SK-N-SH treated with all-trans-retinoic acid at 6 μM for 48 hours (cell line): ENCODE results near the gene COBL.
"Not testable (repeated sequence)": the region's sequence is repeated elsewhere in the genome, so short reads cannot be mapped to it uniquely, and the experiment has no call there.

ENCODE experiments used
- ATAC-seq: fragments of 200-7000 bp; cut with Tn5 transposase; 3 replicates; pipeline ENCODE4 v1.9.1; 2020; ENCODE audit warnings: mild to moderate bottlenecking, moderate library complexity
- ARNTL ChIP-seq: fragments of 450-650 bp; formaldehyde crosslinking; IDR thresholded peaks from 2 replicates; pipeline ENCODE4 v1.5.0; 2020; ENCODE audit warnings: low read depth, mild to moderate bottlenecking, moderate library complexity, borderline replicate concordance
- CSDC2 ChIP-seq: fragments of 250-450 bp; sonication (Bioruptor Pico); IDR thresholded peaks from 2 replicates; pipeline ENCODE4 v1.5.0; 2020; ENCODE audit warnings: mild to moderate bottlenecking, moderate library complexity
- ESRRG ChIP-seq: fragments of 250-450 bp; sonication (Bioruptor Pico); IDR thresholded peaks from 2 replicates; pipeline ENCODE4 v1.6.1; 2021; ENCODE audit warnings: mild to moderate bottlenecking
- ISL1 ChIP-seq: fragments of 250-450 bp; sonication (Bioruptor Pico); IDR thresholded peaks from 2 replicates; pipeline ENCODE4 v2.1.2; 2022; ENCODE audit warnings: mild to moderate bottlenecking, moderate library complexity
- OSR1 ChIP-seq: fragments of 250-450 bp; sonication (Bioruptor Pico); IDR thresholded peaks from 2 replicates; pipeline ENCODE4 v1.8.0; 2022; ENCODE audit warnings: moderate library complexity, mild to moderate bottlenecking, inconsistent platforms
- PPARA ChIP-seq: fragments of 250-450 bp; sonication (Bioruptor Pico); IDR thresholded peaks from 2 replicates; pipeline ENCODE4 v1.5.0; 2020; ENCODE audit warnings: mild to moderate bottlenecking, borderline replicate concordance
- RARB ChIP-seq: fragments of 250-450 bp; sonication (Bioruptor Pico); IDR thresholded peaks from 2 replicates; pipeline ENCODE4 v1.8.0; 2021; ENCODE audit warnings: mild to moderate bottlenecking, moderate library complexity
- SNAI2 ChIP-seq: fragments of 250-450 bp; sonication (Bioruptor Pico); IDR thresholded peaks from 2 replicates; pipeline ENCODE4 v1.5.0; 2020; ENCODE audit warnings: mild to moderate bottlenecking, moderate library complexity
- TCF4 ChIP-seq: fragments of 250-450 bp; sonication (Bioruptor Pico); IDR thresholded peaks from 2 replicates; pipeline ENCODE4 v1.8.0; 2021; ENCODE audit warnings: mild to moderate bottlenecking, moderate library complexity, borderline replicate concordance
- TOX ChIP-seq: fragments of 250-450 bp; sonication (Bioruptor Pico); IDR thresholded peaks from 2 replicates; pipeline ENCODE4 v1.8.0; 2021; ENCODE audit warnings: mild to moderate bottlenecking, moderate library complexity, borderline replicate concordance
- ZC3H10 ChIP-seq: fragments of 250-450 bp; sonication (Bioruptor Pico); IDR thresholded peaks from 2 replicates; pipeline ENCODE4 v1.5.1; 2021; ENCODE audit warnings: mild to moderate bottlenecking, moderate library complexity
- ZFP3 ChIP-seq: fragments of 250-450 bp; sonication (Bioruptor Pico); IDR thresholded peaks from 2 replicates; pipeline ENCODE4 v1.5.0; 2020; ENCODE audit warnings: mild to moderate bottlenecking, moderate library complexity
- ZNF70 ChIP-seq: fragments of 450-650 bp; formaldehyde crosslinking; IDR thresholded peaks from 2 replicates; pipeline ENCODE4 v1.5.0; 2020; ENCODE audit warnings: mild to moderate bottlenecking, moderate library complexity
- ZNF8 ChIP-seq: fragments of 450-650 bp; formaldehyde crosslinking; IDR thresholded peaks from 2 replicates; pipeline ENCODE4 v1.5.0; 2020; ENCODE audit warnings: mild to moderate bottlenecking, moderate library complexity
- TF ChIP-seq, protein P1 (sequence below): fragments of 250-450 bp; sonication (Bioruptor Pico); IDR thresholded peaks from 2 replicates; pipeline ENCODE4 v1.5.0; 2020; ENCODE audit warnings: mild to moderate bottlenecking, moderate library complexity
- TF ChIP-seq, protein P2 (sequence below): fragments of 250-450 bp; sonication (Bioruptor Pico); IDR thresholded peaks from 2 replicates; pipeline ENCODE4 v1.8.0; 2020; ENCODE audit warnings: mild to moderate bottlenecking, moderate library complexity, borderline replicate concordance
- TF ChIP-seq, protein P3 (sequence below): fragments of 250-450 bp; sonication (Bioruptor Pico); IDR thresholded peaks from 2 replicates; pipeline ENCODE4 v1.5.1; 2020; ENCODE audit warnings: low read depth, mild to moderate bottlenecking, moderate library complexity
- TF ChIP-seq, protein P4 (sequence below): fragments of 250-450 bp; sonication (Bioruptor Pico); IDR thresholded peaks from 2 replicates; pipeline ENCODE4 v1.8.0; 2021; ENCODE audit warnings: low read depth, mild to moderate bottlenecking, moderate library complexity, borderline replicate concordance

The COBL gene

DNA sequence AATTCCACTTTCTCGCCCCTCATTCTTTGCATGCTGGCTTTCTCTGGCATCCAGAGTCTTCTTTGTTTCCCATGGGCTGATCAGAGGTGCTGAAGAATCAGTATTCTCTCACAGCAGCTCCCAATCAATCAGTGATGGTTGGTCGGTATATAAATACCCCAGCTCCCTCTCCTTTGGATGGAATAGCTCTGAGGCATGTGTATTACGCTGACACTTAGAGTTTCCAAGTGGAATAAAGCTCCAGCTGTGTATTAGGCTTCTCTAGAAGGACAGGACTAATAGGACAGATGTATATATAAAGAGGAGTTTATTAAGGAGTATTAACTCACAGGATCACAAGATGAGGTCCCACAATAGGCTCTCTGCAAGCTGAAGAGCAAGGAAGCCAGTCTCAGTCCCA, 315.7 kb downstream of the COBL start:
- ATAC-seq: no peak
- no peak for TF ChIP-seq TOX (CRISPR knock-in tag)
- TF ChIP-seq RARB (CRISPR knock-in tag): no peak
- TF ChIP-seq PPARA (CRISPR knock-in tag): no peak
- no peak for TF ChIP-seq ARNTL
- no peak for TF ChIP-seq CSDC2 (CRISPR knock-in tag)
- TF ChIP-seq, protein P1, sequence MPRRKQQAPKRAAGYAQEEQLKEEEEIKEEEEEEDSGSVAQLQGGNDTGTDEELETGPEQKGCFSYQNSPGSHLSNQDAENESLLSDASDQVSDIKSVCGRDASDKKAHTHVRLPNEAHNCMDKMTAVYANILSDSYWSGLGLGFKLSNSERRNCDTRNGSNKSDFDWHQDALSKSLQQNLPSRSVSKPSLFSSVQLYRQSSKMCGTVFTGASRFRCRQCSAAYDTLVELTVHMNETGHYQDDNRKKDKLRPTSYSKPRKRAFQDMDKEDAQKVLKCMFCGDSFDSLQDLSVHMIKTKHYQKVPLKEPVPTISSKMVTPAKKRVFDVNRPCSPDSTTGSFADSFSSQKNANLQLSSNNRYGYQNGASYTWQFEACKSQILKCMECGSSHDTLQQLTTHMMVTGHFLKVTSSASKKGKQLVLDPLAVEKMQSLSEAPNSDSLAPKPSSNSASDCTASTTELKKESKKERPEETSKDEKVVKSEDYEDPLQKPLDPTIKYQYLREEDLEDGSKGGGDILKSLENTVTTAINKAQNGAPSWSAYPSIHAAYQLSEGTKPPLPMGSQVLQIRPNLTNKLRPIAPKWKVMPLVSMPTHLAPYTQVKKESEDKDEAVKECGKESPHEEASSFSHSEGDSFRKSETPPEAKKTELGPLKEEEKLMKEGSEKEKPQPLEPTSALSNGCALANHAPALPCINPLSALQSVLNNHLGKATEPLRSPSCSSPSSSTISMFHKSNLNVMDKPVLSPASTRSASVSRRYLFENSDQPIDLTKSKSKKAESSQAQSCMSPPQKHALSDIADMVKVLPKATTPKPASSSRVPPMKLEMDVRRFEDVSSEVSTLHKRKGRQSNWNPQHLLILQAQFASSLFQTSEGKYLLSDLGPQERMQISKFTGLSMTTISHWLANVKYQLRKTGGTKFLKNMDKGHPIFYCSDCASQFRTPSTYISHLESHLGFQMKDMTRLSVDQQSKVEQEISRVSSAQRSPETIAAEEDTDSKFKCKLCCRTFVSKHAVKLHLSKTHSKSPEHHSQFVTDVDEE: no peak
- TF ChIP-seq, protein P2, sequence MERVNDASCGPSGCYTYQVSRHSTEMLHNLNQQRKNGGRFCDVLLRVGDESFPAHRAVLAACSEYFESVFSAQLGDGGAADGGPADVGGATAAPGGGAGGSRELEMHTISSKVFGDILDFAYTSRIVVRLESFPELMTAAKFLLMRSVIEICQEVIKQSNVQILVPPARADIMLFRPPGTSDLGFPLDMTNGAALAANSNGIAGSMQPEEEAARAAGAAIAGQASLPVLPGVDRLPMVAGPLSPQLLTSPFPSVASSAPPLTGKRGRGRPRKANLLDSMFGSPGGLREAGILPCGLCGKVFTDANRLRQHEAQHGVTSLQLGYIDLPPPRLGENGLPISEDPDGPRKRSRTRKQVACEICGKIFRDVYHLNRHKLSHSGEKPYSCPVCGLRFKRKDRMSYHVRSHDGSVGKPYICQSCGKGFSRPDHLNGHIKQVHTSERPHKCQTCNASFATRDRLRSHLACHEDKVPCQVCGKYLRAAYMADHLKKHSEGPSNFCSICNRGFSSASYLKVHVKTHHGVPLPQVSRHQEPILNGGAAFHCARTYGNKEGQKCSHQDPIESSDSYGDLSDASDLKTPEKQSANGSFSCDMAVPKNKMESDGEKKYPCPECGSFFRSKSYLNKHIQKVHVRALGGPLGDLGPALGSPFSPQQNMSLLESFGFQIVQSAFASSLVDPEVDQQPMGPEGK (CRISPR knock-in tag): no peak

DNA sequence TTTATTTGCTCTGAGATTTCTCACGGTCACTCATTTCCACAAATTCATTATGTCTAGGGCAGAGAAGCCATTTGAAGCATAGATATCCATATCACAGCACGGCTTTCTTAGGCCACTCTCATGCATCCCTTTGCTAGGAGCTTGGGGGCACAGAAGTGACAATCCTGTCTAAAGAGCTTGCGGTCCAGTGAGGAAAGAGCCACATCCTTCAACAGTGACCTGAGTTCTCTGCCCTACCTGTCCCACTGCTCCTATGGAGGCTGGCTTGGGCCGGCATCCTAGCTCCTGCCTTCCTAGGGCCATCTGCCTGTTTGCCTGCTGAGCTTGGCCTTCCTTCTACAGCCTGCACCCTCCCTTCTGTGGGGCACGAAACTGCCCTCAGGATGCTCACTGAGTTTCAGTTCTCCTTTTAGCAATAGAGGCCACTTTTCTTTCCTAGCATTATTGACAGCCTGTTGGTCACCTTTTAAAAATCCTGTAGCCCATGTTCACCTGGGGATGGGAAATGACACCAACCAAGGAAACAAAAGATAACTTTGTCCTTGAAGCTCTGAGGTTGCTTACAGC, 321.8 kb downstream of the COBL start:
- no peak for ATAC-seq
- TF ChIP-seq ZNF8 (CRISPR knock-in tag) (no peak), ESRRG (CRISPR knock-in tag) (no peak), OSR1 (no peak), PPARA (CRISPR knock-in tag) (no peak), TOX (CRISPR knock-in tag) (no peak), ZC3H10 (no peak), CSDC2 (CRISPR knock-in tag) (no peak), RARB (CRISPR knock-in tag) (no peak), ZNF70 (no peak), TCF4 (CRISPR knock-in tag) (no peak), SNAI2 (CRISPR knock-in tag) (no peak), ISL1 (CRISPR knock-in tag) (no peak), ARNTL (no peak), ZFP3 (CRISPR knock-in tag) (no peak)
- TF ChIP-seq, protein P3, sequence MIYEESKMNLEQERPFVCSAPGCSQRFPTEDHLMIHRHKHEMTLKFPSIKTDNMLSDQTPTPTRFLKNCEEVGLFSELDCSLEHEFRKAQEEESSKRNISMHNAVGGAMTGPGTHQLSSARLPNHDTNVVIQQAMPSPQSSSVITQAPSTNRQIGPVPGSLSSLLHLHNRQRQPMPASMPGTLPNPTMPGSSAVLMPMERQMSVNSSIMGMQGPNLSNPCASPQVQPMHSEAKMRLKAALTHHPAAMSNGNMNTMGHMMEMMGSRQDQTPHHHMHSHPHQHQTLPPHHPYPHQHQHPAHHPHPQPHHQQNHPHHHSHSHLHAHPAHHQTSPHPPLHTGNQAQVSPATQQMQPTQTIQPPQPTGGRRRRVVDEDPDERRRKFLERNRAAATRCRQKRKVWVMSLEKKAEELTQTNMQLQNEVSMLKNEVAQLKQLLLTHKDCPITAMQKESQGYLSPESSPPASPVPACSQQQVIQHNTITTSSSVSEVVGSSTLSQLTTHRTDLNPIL (CRISPR knock-in tag): no peak
- TF ChIP-seq, protein P4, sequence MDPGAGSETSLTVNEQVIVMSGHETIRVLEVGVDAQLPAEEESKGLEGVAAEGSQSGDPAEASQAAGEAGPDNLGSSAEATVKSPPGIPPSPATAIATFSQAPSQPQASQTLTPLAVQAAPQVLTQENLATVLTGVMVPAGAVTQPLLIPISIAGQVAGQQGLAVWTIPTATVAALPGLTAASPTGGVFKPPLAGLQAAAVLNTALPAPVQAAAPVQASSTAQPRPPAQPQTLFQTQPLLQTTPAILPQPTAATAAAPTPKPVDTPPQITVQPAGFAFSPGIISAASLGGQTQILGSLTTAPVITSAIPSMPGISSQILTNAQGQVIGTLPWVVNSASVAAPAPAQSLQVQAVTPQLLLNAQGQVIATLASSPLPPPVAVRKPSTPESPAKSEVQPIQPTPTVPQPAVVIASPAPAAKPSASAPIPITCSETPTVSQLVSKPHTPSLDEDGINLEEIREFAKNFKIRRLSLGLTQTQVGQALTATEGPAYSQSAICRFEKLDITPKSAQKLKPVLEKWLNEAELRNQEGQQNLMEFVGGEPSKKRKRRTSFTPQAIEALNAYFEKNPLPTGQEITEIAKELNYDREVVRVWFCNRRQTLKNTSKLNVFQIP: no peak
- TF ChIP-seq, protein P2 (CRISPR knock-in tag): no peak
- TF ChIP-seq, protein P1: no peak

DNA sequence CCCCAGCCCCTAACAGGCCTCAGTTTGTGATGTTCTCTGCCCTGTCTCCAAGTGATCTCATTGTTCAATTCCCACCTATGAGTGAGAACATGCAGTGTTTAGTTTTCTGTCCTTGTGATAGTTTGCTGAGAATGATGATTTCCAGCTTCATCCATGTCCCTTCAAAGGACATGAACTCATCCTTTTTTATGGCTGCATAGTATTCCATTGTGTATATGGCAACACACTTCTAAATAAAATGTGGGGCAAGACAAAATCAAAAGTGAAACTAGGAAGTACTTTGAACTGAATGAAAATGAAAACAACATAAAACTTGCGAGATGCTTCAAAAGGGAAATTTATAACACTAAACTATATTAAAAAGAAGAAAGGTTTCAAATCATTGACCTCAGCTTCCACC, 326.4 kb downstream of the COBL start:
- ATAC-seq: not testable (repeated sequence)
